Cerebellar cortex (tissue), 1 donor: ENCODE measurements around the gene DLST.

Experiments used
- DNase-seq: peaks from one replicate; pipeline ENCODE4 v3.0.0-alpha.2; 2015; ENCODE audit warnings: low spot score

DLST gene

DNA sequence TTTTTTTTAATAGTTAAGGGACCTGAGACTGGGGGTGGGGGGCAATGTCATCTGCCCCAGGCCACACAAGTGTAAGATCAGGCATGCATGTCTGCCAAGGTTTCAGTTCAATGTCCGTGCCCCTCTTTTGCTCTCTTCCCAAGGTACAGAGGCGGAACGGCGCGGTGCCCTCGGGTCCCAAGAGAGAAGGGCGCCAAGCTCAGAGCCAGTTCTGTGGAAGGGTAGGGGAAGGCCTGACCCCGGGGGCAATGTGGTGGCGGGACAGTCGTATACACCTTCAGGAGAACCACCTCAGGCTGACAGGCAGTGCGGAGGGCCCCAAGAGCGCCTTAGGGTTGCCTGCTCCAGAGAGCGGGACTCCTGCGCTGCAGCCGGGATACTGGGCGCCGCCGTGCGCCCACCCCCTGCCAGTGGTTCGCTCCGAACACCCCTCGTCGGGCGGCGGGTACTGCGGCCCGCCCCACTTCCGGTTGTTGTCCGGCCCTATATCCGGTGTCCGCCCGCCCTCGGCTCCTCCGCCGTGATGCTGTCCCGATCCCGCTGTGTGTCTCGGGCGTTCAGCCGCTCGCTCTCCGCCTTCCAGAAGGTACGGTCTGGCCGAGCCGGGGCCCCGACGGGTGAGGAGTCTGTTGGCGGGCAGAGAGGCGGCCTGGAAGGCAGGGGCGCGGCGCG, at the start of gene DLST:
DLST (plus strand) TSS at position 486 of the 672 bp plus-strand sequence; CDS start at position 524, 38 bp downstream.
- peak; percentile 82 for DNase-seq

DNA sequence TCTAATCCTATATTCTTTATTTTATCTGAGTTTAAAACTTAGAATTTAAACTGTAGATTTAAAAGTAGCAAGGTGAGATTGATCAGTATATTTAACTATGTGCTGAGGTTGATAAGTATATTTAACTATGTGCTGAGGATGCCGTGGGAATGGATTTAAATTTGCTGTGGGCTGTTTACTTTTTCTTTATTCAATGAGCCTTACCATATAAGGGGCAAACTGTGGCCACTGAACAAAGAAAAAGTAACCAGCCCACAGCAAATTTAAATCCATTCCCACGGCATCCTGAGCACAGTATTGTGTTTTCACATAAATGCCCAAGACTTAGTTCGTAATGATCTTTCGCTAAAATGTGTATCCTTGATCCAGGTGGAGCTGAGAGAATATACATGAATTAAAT, 48.9 kb upstream of the DLST start:
- DNase-seq, result no peak

DNA sequence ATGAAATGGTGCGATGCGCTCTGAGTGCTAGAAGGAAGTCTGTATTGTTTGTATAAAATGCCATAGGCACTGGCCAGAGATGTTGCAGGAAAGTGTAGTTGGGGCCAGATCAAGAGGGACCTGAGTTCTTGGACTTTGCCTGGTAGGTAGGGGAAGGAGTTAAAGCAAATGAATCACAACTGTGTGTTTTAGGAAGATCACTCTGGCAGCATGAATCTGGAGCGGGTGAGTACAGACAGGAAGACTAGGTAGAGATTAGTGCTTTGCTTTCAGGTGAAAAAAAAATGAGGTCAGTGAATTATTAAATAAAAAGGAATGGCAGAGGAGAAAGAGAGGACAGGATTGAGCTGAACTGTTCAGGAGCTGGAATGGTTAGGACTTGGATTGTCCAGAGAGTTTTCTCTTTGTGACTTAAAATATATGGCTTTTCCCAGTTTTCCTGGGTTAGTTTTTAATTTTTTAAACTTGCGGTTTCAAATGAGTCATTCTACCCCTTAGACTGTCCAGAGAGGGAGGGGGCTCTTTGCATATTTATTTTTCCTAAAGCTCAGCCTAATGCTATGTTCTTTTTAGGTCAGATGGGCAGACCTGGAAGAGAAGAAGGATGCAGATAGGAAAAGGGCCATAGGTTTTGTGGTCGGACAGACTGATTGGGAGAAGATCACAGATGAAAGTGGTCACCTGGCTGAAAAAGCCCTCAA, 46.9 kb upstream of the DLST start:
- no peak for DNase-seq

- no peak for DNase-seq
These were observed 46.0 kb upstream of the DLST start for GRCh38 chr14:74835645-74836250.

- no peak for DNase-seq
These were observed 45.3 kb upstream of the DLST start for GRCh38 chr14:74836251-74836960.

DNA sequence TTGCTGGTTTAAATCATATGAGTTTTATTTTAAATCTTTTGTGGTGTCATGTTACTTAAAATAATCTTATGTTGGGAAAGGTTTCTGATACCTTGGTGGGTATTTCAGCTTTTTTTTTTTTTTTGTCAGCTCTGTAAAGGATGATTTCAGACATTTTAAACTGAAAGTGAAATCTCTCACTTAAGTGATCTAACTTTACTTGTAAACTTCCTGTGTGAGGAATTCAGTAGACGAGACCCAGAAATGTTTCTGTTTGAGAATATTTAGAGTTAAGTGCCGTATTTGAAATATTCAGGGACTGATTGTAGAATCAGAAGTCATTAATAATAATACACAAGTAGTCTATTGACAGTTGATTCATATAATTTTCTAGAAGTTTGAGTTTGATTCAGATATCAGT, 43.5 kb upstream of the DLST start:
- no peak for DNase-seq

DNA sequence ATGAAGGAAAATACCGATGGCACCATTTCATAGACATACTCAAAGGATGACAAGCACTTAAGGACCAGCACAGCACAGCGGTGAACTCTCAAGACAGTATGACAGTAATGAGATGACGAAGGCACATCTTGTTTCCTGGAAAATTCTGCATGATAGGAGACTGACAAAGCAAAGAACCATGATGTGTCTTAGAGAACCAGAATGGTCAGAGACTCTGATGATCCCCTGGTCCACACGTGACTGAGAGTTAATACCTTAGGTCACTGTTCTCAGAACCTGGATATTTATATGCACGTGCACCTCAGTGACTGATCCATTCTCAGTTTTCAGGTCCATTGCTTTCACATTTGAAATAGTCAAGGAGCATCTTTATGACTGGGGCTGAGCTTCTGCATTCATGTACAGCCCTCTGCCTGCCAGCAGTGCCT, 41.1 kb upstream of the DLST start:
- DNase-seq, result no peak

- no peak for DNase-seq
These were observed 40.2 kb upstream of the DLST start for GRCh38 chr14:74841230-74842207.

DNA sequence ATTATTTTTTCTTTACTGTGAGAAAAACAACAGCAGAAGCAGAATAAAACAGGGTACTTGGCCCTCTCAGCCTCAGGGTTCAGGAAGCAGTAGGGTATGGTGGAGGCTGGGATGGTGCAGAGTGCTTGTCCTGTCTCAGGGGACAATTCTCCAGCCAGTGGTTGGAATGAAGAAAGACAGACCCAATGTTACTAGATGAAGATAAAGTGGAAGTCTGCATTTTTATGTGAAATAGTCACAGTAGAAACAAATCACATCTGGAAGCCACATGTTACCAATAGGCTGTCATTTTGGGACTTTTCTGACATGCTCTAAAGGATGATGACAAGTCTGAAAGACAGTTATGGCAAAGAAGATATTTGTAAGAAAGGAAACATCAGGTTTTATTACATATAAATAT, 38.1 kb upstream of the DLST start:
- DNase-seq, result no peak

DNA sequence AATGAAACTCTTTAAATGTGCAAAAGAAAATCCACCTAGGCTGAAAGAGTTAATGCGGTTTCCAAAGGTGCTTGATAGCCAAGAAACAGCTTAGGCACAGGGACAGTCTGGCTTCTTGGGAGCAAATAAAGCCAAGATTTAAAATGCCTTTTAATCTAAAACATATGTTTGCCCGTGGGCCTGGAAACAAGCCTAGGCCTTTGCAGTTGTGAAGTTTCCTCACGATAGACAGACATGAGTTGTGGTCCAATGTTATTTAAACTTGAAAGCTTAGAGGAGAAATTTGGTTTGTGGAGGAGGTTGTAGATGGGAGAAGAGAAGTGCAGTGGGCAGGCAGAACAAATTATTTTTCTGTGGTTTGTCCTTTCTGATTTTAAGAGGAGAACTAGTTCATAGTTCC, 35.5 kb upstream of the DLST start:
- DNase-seq, result no peak

- no peak for DNase-seq
These were observed 34.6 kb upstream of the DLST start for GRCh38 chr14:74846968-74847665.

DNA sequence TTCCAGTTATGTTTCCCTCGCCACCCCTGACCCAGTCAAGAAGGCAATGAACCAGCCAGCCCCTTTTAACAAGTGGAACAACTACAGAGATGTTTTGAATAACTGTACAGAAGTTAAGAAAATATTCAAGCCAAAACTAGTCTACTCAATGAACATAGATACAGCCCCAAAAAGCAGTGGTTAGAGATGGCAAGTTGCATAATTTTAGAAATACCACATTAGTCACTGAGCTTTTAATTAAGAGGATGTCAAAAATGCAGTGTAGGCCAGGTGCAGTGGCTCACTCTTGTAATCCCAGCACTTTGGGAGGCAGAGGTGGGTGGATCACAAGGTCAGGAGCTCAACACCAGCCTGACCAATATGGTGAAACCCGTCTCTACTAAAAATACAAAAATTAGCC, 32.9 kb upstream of the DLST start:
- DNase-seq, result no peak

DNA sequence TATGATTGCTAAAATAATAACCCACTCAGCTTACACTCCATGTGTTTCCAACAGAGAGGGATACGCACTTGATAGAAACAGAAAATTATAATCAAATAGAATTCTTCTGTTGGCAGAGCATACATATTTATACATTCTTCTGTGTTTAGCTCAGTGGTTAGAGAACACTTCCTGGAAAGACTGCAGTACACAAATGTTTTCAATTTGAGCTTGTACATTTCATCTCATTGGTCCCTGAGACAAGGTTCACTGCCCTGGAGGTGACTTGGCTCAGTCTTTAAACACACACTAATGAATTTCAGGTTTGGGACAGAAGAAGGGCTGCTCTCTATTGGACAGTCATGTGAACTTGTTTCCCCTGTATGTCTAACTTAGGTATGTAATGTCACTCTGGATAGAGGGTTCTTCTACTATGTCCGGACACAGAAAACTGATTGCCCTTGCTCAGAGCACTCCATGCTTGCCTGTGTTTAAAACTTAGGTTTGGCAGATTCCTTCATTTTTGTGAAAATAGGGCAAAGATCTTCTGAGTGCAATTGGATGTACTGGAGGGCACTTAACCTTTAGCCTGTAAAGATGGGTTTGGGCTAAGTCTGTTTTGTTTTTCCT, 28.7 kb upstream of the DLST start:
- DNase-seq, result no peak

GRCh38 chr14:74853581-74853980, 28.1 kb upstream of the DLST start:
- DNase-seq, result no peak

DNA sequence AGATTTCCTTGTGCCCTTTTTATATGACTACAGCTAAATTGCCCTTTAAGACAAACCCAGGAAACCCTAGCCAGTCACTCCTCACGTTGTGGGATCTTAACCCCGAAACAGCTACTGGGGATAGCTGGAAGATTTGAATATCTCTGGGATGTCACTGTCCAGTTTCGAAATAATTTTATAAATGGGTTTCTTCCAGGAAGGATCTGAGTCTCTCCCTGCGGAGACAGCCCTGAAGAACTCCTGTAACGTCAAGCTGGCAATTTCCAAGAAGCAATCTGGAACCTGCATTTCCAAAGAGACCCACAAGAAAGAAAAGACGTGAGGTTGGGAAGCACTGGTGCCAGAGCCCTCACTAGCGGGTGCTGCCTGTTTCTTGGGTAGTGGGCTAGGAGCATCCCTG, 26.7 kb upstream of the DLST start:
- DNase-seq, result no peak

DNA sequence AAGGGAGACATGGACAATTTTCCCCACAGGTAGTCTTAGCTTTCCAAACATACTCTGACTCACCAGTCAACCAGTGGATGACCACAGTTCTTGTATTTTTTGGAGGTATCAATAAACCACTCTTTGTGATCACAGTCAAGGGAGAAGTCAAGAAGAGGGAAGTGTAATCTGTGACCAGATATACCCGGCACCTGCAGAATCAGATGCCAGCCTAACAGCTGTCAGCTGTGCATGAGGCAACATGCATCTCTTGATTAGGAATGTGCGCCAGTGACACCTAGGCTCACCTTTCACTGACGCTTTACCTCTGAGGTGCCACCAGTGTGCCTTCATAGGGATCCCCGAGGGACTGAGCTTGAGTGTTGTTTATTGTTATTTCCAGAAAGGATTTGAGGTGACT, 25.8 kb upstream of the DLST start:
- no peak for DNase-seq

DNA sequence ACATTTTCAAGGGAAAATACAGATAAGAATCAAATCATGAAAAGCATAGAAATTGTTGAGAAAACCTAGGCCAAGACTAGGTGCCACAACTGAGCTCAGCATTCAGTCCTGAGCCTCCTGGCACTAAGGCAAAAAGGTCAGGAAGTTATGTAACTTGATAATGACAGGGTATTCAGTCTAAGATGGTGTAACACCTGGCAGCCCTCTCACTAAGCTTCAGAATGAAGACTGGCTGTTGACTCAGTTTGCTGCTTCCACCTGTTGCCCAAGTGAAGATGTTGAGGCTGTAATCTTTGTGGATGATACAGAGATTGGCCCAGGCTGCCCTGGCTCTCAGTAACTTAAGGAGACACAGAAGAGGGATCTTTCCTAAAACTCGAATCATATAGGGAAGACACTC, 25.4 kb upstream of the DLST start:
- no peak for DNase-seq

GRCh38 chr14:74858022-74858421, 23.7 kb upstream of the DLST start:
- DNase-seq, result no peak

DNA sequence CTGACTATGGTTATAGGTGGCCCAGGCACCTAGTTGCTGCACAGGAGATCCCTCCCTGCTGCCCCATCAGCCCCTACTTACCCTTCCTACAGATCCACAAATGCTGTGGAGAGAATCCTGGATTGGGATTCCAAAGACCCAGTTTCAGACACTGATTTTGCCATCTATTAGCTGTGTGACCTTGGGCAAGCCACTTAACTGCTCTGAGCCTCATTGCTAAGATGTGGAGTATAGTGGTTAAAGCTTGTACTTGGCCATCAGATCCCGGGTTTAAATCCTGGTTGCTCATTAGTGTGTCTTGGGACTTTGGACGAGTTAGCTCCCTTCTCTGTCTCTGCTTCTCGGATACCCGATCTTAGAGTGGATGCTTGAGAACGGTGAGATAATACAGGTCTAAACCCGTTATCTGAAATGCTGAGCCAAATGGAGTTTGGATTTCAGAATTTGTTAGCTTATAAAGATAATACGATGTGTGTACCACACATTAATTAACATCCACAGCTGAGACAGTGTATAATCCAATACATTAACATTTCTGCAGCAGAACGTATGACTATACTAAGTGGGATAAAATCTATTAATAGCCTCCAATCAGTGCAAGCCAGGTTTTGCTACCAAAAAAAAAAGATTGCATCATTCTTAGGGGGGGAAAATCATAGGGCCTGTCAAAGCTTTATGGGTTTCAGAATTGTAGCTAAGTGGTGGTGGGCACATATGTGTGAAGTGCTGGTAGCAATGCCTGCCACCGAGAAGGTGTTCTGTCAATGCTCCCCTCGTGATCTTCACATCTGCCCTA, 21.8 kb upstream of the DLST start:
- DNase-seq, result no peak
